Upper lobe of left lung (tissue), 6 donors: ENCODE results near the gene CCDC110. TPM values are rescaled to one million over a fixed set of nuclear protein-coding genes. Genes with fewer than 3 reads are reported as not detected.

Experiments used
- ATAC-seq, 2 donors: fragments of 200-7000 bp; cut with Tn5 transposase; one replicate each; pipeline ENCODE4 v1.9.1; 2022; ENCODE audit warnings: mild to moderate bottlenecking in 2 of 2, moderate library complexity in 2 of 2; ENCODE audit not compliant: low FRiP score in 2 of 2
- DNase-seq, 2 donors: peaks; one replicate each; pipeline ENCODE4 v3.0.0-alpha.2; 2019 to 2020
- H3K27ac ChIP-seq, 4 donors: fragments of 200-600 bp; sonication (generic); one replicate each; pipeline ENCODE4 v1.5.1; 2016 to 2019
- H3K27me3 ChIP-seq, 4 donors: fragments of 200-600 bp; sonication (generic); one replicate each; pipeline ENCODE4 v1.5.1; 2017 to 2019
- H3K36me3 ChIP-seq, 4 donors: fragments of 200-600 bp; sonication (generic); one replicate each; pipeline ENCODE4 v1.5.1; 2016 to 2019
- H3K4me1 ChIP-seq, 4 donors: fragments of 200-600 bp; sonication (generic); one replicate each; pipeline ENCODE4 v1.5.1; 2018 to 2019
- H3K4me3 ChIP-seq, 4 donors: fragments of 200-600 bp; sonication (generic); one replicate each; pipeline ENCODE4 v1.5.1; 2017 to 2019; ENCODE audit warnings: mild to moderate bottlenecking in 2 of 4, moderate library complexity in 1 of 4
- H3K9me3 ChIP-seq, 4 donors: fragments of 200-600 bp; sonication (generic); one replicate each; pipeline ENCODE4 v1.5.1; 2018 to 2019
- CTCF ChIP-seq, 6 experiments: fragments of 450-650 bp in 4 of 6; fragments of 200-600 bp in 2 of 6; sonication (generic) in 2 of 6; IDR thresholded peaks; one replicate each; pipeline ENCODE4 v1.5.1; 2016 to 2019; ENCODE audit warnings: antibody characterized with exemption in 6 of 6
- EP300 ChIP-seq, 4 donors: sonication (generic); formaldehyde crosslinking; IDR thresholded peaks; one replicate each; pipeline ENCODE4 v1.5.1; 2017; ENCODE audit warnings: antibody characterized with exemption in 4 of 4, control low read depth in 2 of 4
- POLR2A ChIP-seq, 4 donors: fragments of 450-650 bp; IDR thresholded peaks; one replicate each; pipeline ENCODE4 v1.5.1; 2016 to 2017; ENCODE audit warnings: antibody characterized with exemption in 4 of 4, mild to moderate bottlenecking in 2 of 4
- POLR2AphosphoS5 ChIP-seq, 2 donors: sonication (generic); formaldehyde crosslinking; IDR thresholded peaks; one replicate each; pipeline ENCODE4 v1.5.1; 2017; ENCODE audit warnings: antibody characterized with exemption in 2 of 2
- WGBS, 2 donors: methylation state at CpG; one replicate each; pipeline ENCODE4 v1.1.5; 2017 to 2018; 5-methylcytosine and 5-hydroxymethylcytosine counted together
- total RNA-seq, 6 donors: library from RNA; depleted of rRNA in 4 of 6; stranded (reverse); fragments of >200 nt in 4 of 6; gene quantifications; one replicate each; pipeline versions ENCODE4 v1.1.0 to v1.2.1, GENCODE V29; 2016 to 2021
- donor health status: DM: no; HTN: no; CAD: no; lungs with moderate emphysema.
- donor health status: DM: no; HTN: yes; CAD: no; lungs with severe emphysema.

The CCDC110 gene
- total RNA-seq, 6 donors from 2014 or later: 0.15 to 0.79 (median 0.48) TPM; not detected in 2

- Histone ChIP-seq H3K27ac (no peak overlapping the region), H3K27me3 (no peaks in the 10 kb centered on the region), H3K4me1 (peaks cover 0 to 8% (median 5%) of the 10 kb centered on the region in 4 donors), H3K9me3 (no peaks in the 10 kb centered on the region), H3K4me3 (no peak overlapping the region), H3K36me3 (no peaks in the 10 kb centered on the region)
- TF ChIP-seq POLR2A (IDR thresholded peaks at IDR 0.05) (no peak), EP300 (IDR thresholded peaks at IDR 0.05) (no peak), POLR2AphosphoS5 (IDR thresholded peaks at IDR 0.05) (no peak), CTCF (IDR thresholded peaks at IDR 0.05) (no peak)
- no peak for DNase-seq
- WGBS, 2 donors: 78 to 89% methylated on average over 3 of the region's 3 CpGs
- no peak for ATAC-seq
Measured at GRCh38 chr4:185465707-185466106, 5.8 kb downstream of the CCDC110 start.

GRCh38 chr4:185464887-185465286, 6.6 kb downstream of the CCDC110 start:
- 15 to 21% methylated on average over 1 of the region's 1 CpG for WGBS, 2 donors
- DNase-seq: no peak
- Histone ChIP-seq H3K27me3 (no peaks in the 10 kb centered on the region), H3K9me3 (no peaks in the 10 kb centered on the region), H3K4me3 (no peak overlapping the region), H3K4me1 (no peaks in the 10 kb centered on the region), H3K36me3 (no peaks in the 10 kb centered on the region), H3K27ac (no peak overlapping the region)
- TF ChIP-seq POLR2A (IDR thresholded peaks at IDR 0.05) (no peak), CTCF (IDR thresholded peaks at IDR 0.05) (no peak), POLR2AphosphoS5 (IDR thresholded peaks at IDR 0.05) (no peak), EP300 (IDR thresholded peaks at IDR 0.05) (no peak)
- no peak for ATAC-seq

- Histone ChIP-seq H3K9me3 (no peaks in the 10 kb centered on the region), H3K27me3 (no peaks in the 10 kb centered on the region), H3K4me3 (no peak overlapping the region), H3K36me3 (no peaks in the 10 kb centered on the region), H3K27ac (no peak overlapping the region), H3K4me1 (no peaks in the 10 kb centered on the region)
- WGBS, 2 donors: 49 to 62% methylated on average over 4 to 6 of the region's 6 CpGs
- ATAC-seq (no peak), DNase-seq (no peak)
- TF ChIP-seq POLR2A (IDR thresholded peaks at IDR 0.05) (no peak), CTCF (IDR thresholded peaks at IDR 0.05) (no peak), POLR2AphosphoS5 (IDR thresholded peaks at IDR 0.05) (no peak), EP300 (IDR thresholded peaks at IDR 0.05) (no peak)
Measured at GRCh38 chr4:185464183-185464582, 7.3 kb downstream of the CCDC110 start.

GRCh38 chr4:185463541-185463940, 8.0 kb downstream of the CCDC110 start:
- no peaks in the 10 kb centered on the region for H3K4me1 ChIP-seq
- no peak overlapping the region for H3K27ac ChIP-seq
- 88 to 94% methylated on average over 6 of the region's 6 CpGs for WGBS, 2 donors
- H3K36me3 ChIP-seq: no peaks in the 10 kb centered on the region
- no peaks in the 10 kb centered on the region for H3K27me3 ChIP-seq
- ATAC-seq (no peak), DNase-seq (no peak)
- H3K4me3 ChIP-seq: no peak overlapping the region
- H3K9me3 ChIP-seq: no peaks in the 10 kb centered on the region
- TF ChIP-seq EP300 (IDR thresholded peaks at IDR 0.05) (no peak), CTCF (IDR thresholded peaks at IDR 0.05) (no peak), POLR2A (IDR thresholded peaks at IDR 0.05) (no peak), POLR2AphosphoS5 (IDR thresholded peaks at IDR 0.05) (no peak)

GRCh38 chr4:185461565-185461964, 10.0 kb downstream of the CCDC110 start:
- Histone ChIP-seq H3K4me1 (no peaks in the 10 kb centered on the region), H3K36me3 (no peaks in the 10 kb centered on the region), H3K27me3 (no peaks in the 10 kb centered on the region), H3K4me3 (no peak overlapping the region), H3K9me3 (no peaks in the 10 kb centered on the region), H3K27ac (no peak overlapping the region)
- DNase-seq (no peak), ATAC-seq (no peak)
- 88 to 93% methylated on average over 4 to 8 of the region's 8 CpGs for WGBS, 2 donors
- no peak for TF ChIP-seq EP300 (IDR thresholded peaks at IDR 0.05)
- no peak for TF ChIP-seq CTCF (IDR thresholded peaks at IDR 0.05)
- TF ChIP-seq POLR2AphosphoS5 (IDR thresholded peaks at IDR 0.05): no peak
- no peak for TF ChIP-seq POLR2A (IDR thresholded peaks at IDR 0.05)
